DLD1 (cell line): ENCODE measurements around the gene SELENOK.

Experiments
- in situ Hi-C: cut with HindIII; loops from 2 replicates; pipeline ENCODE4 v1.10.0; 2017; ENCODE audit warnings: low sequenced_read_pairs

Gene SELENOK

DNA sequence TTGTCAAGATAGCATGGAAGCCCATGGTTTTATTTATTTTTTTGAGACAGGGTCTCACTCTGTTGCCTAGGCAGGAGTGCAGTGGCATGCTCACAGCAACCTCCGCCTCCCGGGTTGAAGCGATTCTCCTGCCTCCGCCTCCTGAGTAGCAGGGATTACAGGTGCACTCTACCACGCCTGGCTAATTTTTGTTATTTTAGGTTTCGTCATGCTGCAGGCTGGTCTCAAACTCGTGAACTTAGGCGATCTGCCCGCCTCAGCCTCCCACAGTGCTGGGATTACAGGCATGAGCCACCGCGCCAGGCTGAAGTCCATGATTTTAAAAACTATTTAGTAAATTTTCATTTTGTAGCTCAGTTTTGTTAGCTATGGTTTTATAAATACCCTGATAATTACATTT, 7.0 kb downstream of the SELENOK start:
- in situ Hi-C loops = no loop called here

DNA sequence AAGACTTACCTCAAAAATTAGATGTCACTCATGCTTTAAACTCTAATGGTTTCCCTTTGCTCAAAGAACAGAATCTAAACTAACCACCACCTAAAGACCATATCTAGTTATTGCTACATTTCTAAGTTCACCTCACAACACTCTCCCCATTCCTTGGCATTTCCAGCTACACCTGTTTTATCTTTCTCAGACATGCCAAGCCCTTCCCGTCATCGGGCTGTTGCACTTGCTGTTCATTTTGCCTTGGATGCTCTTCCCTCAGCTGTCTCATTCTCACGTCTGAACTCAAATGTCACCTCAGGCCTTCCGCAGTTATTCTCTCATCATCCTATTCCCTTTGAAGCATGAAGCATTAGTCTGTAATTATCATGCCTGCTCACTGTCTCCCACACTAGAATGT, 8.7 kb downstream of the SELENOK start:
- in situ Hi-C loops = no loop called here

DNA sequence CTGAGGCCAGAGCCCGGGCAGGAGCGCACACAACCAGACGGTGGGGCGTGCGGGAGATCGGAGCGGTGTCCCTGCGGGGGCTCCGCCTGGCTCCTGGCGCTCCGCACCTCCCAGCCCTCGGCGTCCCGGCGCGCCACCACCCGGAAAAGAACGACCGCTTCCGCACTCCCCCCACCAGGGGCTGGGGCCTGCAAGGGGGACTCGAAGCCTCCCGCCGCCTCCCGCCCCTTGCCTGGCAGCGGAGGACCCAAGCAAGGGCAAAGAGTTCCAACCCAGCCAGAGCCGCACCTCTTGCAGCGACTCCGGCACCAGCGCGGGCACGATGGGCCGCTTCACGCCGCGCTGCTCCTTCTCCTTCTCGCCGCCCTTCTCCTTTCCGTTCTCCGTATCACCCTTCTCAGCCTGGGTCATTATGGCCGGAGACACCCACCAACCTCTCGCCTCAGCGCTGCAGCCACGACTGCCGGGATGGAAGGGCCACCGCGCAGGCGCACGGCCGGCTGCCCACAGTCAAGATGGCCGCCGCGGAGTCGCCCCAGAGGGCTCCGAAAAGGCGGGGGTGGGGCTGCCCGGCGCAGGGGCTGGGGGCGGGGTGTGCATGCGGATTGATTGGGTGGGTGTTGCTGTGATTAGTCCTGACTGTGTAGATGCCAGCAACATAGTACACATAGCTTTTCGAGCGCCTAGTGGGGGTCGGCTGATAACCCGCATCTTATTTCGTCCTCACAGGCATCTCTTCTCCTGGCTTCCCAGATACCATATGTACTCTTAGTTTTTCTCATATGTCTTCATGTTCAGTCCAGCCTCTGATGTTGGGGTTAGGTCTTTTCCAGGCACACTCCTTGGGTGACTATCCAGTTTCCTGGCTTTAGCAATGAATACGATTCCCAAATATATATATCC, 9.7 kb downstream of the SELENOK start, which contains the start of gene ACTR8:
Gene ACTR8, minus strand, starts transcription at position 462 of the 903 bp plus-strand sequence. Its CDS starts 51 bp downstream, at position 411.
- in situ Hi-C loops = no loop called here

DNA sequence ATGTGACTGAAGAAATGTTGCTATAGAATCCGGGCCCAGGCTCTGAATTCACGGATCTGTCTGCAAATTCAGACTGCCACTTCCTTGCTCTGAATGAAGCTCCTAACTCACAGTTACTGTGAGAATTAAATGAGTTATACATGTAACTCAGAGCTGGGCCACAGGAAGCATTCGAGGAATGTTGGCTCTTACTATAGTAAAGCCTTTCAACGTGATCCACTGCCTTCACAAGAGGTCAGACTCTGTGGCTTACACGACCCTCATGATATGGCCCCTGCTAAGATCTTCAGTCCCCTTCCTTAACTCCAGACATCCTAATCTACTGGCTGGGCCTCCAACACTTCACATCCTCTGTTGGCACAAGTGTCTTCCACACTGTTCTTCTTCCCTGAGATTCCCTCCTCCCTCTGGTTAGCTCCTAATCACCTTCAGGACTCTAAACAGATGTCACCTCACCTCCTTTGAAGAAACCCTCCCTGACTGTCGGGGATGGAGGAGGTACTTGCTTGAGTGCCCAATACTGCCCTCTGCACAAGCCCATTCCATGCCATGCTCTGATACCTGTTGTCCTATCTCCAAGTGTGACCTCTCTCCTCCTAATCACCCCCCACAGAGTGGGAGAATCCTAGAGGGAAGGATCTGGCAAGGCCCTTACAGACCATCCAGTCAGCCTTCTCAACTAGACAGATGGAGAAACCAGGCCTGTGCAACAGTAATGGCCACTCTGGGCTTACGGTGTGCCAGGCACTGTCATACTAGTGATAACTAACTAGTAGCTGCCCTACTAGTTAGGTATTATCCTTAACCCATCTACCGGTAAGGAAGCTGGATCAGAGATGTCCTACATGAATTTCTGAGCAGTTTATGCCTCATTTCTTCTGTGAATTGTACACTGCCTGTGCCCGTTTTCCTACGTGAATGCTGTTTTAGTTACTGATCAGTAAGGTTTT, 11.0 kb downstream of the SELENOK start:
- in situ Hi-C loops = no loop called here

DNA sequence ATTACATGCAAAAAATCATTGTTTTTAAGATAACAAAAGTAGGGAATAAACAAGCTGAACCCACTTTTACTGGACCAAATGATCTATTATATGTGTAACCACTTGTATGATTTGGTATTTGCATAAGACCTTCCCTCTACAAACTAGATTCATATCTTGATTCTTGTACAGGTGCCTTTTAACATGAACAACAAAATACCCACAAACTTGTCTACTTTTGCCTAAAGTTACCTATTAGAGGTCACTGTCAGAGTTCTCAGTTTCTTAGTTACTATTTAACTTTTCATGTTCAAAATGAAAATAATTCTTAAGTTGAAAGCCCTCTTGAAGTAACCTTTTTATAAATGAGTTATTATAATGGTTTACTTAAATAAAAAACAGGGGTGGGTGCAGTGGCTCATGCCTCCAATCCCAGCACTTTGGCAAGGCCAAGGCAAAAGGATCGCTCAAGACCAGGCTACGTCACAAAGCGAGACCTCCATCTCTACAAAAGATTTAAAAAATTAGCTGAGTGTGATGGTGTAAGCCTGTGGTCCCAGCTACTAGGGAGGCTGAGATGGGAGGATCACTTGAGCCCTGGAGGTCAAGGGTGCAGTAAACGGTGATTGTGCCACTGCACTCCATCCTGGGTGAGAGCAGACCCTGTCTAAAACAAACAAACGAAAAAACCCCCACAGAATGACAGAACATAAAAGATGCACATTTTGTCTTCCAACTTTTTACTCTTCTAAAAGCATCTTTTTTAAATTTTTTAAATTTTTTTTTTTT, 25.7 kb downstream of the SELENOK start:
- in situ Hi-C loops = no loop called here

DNA sequence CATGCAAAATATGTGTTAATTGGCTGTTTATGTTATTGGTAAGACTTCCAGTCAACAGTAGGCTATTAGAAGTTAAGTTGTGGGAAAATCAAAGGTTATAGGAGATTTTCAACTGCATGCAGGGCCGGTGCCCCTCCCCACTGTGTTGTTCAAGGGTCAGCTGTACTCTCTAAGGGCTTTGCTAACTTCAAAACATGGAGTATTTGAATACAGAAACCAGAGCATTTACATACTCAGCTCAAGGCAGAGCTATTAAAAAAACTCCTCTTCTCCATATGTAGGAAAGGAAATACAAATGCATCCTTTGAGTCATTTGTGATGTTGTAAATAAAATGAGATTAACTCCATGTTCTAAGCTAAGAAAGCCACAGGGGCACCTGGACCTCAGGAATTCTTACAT, 28.5 kb downstream of the SELENOK start:
- in situ Hi-C loops = no loop called here

DNA sequence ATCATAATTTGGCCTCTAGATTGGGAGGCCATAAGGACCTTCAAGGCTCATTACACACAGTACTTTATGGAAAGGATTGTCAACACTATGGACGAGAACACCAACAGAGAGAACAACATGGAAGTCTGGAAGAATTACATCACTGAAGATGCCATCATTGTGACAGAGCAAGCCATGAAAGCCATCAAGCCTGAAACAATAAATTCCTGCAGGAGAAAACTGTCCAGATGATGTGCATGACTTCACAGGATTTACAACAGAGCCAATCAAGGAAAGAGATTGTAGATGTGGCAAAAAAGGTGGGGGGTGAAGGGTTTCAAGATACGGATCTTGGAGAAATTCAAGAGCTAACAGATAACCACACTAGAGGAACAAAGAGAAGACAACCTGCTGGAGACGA, 29.4 kb downstream of the SELENOK start:
- in situ Hi-C loops = no loop called here

DNA sequence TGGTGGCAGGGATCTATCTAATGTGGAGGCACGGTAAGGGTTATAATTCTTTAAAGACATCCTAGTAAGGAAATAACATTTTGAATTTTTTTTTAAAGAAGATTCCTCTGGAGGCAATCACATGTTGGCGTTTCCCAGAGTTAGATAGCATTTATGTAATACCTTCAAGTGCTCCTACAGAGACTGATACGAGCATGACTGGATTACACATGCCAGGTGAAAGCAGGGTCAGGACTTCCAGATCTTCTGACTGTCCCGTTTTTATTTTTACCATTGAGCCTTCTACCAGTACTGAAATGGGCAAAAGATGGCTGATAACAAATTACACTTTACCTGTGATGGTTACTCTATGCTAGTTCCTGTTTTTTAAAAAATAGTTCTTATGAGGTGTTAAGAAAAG, 31.5 kb downstream of the SELENOK start:
- in situ Hi-C loops = no loop called here

DNA sequence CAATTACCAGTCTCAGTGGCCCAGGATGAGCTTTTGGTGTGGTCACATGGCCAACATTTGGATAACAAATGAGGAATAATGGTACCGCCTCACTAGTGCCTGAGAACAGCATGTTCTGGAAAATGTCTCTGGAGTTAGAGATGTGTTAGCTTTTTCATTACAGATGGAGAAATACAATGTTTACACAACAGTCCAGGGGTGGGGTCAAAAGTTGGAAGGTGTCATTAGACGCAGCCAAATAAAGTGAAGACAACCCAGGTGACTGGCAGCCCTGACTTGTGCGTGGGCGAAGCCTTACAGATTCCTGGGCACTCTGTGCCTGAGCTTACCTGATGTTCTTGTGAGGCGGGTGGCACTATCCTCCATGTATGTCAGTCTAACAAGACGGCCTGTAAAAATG, 32.5 kb downstream of the SELENOK start:
- in situ Hi-C loops = no loop called here

DNA sequence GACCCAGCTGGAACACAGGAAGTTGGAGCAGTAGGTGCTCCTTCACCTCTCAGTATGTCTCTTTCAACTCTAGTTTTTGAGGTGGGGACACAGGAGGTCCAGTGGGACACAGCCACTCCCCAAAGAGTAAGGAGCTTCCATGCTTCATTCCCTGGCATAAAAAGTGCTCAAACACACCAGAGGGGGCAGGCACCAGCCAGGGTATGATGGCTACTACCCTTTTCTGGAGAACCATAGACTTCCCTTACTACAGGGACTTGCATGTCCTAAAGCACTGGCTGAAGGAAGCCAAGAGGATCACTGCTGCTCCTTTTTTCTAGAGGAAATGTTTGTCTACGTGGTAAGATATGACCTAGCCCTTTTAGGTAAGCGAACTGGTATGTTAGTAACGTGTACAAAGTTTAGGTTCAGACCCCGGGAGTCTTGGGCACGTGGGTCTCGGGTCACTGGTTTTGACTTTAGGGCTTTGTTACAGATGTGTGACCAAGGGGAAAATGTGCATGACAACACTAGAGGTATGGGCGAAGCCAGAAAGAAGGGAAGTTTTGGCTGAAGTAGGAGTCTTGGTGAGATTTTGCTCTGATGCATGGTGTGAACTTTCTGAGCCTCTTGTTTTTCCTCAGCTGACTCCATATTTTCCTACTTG, 33.4 kb downstream of the SELENOK start:
- in situ Hi-C loops = no loop called here

DNA sequence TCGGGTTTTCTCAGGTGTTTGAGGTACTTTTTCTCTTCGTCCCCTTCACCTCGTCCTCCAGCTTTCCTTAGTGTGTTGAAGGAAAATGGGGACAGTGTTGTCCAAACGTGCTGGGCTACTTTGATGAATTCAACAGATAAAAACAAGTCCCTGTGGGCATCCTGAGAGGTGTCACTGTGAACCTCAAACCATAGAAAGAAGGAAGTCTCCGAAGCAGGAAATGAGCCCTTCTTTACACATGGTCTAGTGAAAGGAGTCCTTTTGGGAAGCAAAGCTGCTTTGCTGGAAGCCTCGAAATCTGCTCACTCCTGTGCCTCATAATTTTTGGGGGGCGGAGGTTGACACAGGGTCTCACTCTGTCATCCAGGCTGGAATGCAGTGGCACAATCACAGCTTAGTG, 34.7 kb downstream of the SELENOK start:
- in situ Hi-C loops = no loop called here

DNA sequence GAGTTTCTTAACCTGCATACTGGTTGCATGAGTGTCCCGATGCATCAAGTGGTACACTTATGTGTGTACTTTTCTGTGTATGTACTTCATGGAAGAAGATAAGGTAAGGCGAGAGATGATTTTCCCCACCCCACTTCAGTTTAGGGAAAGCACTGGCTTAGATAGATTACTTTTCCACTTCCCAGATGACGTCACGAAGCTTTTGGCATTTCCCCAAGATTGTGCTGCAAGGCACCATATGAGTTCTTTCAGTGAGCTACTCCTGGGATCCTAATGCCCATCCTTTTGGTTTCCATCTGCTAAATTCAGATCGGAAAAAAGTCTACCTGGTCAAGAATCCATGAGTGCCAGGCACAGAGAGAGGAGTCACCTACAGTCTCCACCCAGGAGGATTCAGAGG, 40.8 kb downstream of the SELENOK start:
- in situ Hi-C loops = no loop called here

DNA sequence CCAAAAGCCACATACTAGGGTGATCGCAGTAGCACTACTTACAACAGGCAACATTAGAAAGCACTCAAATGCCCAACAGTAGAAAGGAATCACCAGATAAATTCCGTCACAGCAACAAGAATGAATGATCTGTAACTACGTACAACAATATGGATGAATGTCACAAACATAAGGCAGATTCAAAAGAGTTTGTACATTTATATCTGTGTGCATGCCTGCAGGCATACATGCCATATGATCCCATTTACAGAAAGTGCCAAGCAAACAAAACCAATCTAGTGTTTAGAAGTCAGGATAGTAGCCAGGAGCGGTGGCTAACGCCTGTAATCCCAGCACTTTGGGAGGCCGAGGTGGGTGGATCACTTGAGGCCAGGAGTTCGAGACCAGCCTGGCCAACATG, 41.7 kb downstream of the SELENOK start:
- in situ Hi-C loops = no loop called here

DNA sequence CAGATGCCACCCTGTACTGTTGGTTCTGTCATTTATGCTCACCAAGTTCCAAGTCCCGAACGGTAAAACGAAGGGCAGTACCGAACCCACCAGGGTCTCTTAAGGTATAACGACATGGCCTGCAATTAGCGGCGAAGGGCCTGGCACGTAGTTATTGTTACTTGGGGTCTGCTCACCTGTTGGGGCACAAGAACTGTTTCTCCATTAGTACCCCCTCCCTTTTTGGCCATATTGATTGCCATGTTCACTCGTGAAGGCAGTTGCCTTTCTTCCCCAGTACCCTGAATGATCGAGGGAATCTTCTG, 44.9 kb downstream of the SELENOK start:
- in situ Hi-C loops = no loop called here

DNA sequence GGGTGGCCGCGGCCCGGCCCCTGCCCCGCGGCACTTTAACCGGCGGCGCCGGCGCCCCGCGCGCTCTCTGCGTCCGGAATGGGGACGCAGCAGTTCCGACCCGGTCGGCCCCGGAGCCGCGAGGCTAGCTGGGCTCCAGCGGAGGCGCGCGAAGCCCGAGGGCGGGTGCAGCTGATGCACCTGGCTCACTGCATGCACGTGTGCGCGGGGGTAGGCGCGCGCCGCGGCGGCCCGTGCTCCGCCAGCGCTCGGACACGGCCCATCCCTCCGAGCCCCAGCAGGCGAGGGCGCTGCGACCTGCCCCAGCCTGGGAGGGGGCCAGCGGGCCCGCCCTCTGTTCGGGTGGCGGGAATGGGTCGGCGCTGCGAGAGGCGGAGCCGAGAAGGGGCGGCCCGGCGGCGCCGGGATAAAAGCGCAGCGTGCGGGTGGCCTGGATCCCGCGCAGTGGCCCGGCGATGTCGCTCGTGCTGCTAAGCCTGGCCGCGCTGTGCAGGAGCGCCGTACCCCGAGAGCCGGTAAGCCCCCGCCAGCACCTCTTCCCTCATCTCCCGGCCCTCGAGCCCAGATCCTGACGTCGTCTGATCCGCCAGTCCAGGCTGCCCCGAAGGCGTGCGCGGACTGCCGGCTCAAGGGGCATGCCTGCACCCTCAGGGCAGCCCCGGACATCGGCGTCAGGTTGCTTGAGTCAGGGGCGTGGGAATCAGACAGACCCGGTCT, 45.4 kb downstream of the SELENOK start, which contains the start of the genes CHDH and IL17RB:
Gene CHDH, minus strand, starts transcription at position 286 of the 717 bp plus-strand sequence. CDS start 22,411 bp downstream, outside the sequence.
Gene IL17RB, plus strand, starts transcription at position 435 of the 717 bp plus-strand sequence. Its CDS starts 21 bp downstream, at position 456.
- in situ Hi-C loops = no loop called here

DNA sequence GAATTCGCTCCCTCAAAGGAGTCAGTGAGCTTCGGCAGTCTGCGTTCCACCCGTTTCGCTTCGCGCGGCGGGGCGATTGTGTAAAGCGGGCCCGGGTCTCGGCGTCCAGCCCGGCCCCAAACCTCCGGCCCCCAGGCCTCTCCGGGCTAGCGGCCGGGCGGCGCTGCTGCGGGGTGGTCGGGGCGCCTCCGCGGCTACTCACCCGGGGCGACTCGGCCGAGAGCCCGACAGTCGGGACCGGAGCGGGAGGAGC, 45.9 kb downstream of the SELENOK start:
- in situ Hi-C loops = no loop called here

DNA sequence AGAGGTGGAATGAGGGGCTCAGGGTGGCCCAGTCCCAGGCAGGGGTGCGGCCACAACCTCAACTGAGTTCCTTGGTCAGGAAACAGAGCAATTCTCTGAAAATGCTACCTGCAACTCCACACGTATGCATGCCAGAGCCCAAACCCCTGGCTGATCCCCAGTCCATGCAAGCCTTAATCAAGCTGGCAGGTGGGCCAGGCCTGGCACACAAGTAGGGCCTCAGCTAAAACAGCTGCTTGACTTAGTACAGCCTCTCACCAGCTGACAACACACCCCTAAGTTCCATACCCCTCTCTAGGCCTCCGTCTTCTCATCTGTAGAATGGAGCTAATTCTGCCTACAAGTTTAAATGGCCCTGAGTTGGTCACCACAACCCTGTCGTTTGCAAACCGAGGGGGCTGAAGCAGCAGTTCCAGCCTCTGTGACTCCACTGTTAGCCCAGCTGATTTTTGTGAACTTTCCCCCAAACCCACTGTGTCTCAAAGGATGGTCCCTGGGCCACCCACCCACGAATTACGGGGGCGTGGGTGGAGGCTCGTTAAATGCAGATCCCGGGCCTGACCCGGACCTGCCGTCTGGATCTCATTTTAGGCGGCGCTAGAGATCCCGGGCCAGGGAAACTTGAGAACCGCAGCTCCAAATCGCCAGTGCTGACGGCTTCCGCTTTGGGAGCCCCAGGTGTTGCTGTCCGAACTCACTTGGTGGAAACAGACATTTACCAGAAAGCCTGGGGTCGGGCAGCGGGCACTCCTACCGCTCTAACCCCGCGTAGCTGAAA, 46.4 kb downstream of the SELENOK start:
- in situ Hi-C loops = no loop called here

DNA sequence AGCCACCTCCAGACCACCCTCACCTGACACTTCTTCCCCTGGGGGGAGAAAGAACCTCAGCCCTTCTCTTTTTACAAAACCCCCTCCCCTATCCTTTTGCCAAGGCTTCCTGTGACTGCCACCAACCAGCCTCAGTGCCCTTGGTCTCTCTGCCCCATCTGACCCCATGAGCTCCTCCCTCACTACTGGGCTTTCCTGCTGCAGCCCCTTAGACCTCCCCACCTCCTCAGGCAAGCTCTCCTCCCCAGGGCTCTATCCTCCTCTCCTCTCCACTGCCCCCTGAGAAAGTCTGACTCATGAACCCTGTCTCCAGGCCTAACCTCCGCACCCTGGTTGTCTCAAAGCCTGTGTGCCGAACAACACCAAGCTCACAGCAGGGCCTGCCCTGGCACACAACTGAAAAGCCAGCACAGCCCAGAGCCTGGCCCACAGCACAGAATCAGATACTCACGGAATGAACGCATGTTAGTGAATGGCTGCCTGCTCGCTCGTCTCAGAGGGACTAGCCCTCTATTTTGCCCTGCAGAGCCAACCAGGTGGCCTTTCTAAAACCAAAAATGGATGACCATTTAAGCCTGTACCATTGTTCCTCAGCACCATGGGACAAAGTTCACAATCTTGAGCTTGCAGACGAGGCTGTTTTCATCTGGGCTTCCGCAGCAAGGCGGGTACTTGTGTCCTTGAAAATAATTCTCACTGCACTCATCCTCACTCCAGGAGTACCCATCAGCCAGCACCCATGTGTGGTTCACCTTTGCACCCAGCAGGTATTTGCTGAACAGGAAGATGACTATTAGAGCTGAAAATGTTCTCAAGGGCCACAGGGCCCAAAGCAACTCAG, 47.2 kb downstream of the SELENOK start:
- in situ Hi-C loops = no loop called here
